HFFc6 (cell line): ENCODE measurements around the gene TMEM45B. TPM values are rescaled to one million over a fixed set of nuclear protein-coding genes. Genes with fewer than 3 reads are reported as not detected.
"Not testable (repeated sequence)": the region's sequence is repeated elsewhere in the genome, so short reads cannot be mapped to it uniquely, and the experiment has no call there.

Experiments used
- DNase-seq: peaks from one replicate; pipeline ENCODE4 v3.0.0-alpha.2; 2018
- H3K27ac Mint-ChIP-seq: 2 replicates; pipeline ENCODE4 v1.8.0; 2020; ENCODE audit warnings: mild to moderate bottlenecking, mixed read lengths
- H3K27me3 Mint-ChIP-seq: 2 replicates; pipeline ENCODE4 v1.8.0; 2021; ENCODE audit warnings: mild to moderate bottlenecking, moderate library complexity, mixed read lengths; ENCODE audit not compliant: insufficient read depth
- H3K36me3 Mint-ChIP-seq: 2 replicates; pipeline ENCODE4 v1.8.0; 2021; ENCODE audit warnings: low read depth, mixed read lengths
- H3K4me1 Mint-ChIP-seq: 2 replicates; pipeline ENCODE4 v1.8.0; 2020; ENCODE audit warnings: low read depth, mixed read lengths
- H3K4me3 Mint-ChIP-seq: 2 replicates; pipeline ENCODE4 v1.8.0; 2020; ENCODE audit warnings: mild to moderate bottlenecking, moderate library complexity, mixed read lengths
- H3K9me3 Mint-ChIP-seq: 2 replicates; pipeline ENCODE4 v1.8.0; 2020; ENCODE audit warnings: mild to moderate bottlenecking, mixed read lengths
- CTCF ChIP-seq: fragments of 200-600 bp; sonication (generic); IDR thresholded peaks from 2 replicates; pipeline ENCODE4 v1.5.0; 2021; ENCODE audit warnings: antibody characterized with exemption, mild to moderate bottlenecking
- total RNA-seq, 6 experiments: library from RNA; stranded (reverse); fragmentation: NEBNext Ultra II Directional; extraction: Animal tissue kit (Norgen Biotek cat#: 25700); gene quantifications; 2 replicates in 1 of 6; 3 replicates in 5 of 6; pipeline ENCODE4 v1.2.3, GENCODE V29; 2021

Gene TMEM45B
- total RNA-seq, 6 experiments from 2014 or later = not detected

DNA sequence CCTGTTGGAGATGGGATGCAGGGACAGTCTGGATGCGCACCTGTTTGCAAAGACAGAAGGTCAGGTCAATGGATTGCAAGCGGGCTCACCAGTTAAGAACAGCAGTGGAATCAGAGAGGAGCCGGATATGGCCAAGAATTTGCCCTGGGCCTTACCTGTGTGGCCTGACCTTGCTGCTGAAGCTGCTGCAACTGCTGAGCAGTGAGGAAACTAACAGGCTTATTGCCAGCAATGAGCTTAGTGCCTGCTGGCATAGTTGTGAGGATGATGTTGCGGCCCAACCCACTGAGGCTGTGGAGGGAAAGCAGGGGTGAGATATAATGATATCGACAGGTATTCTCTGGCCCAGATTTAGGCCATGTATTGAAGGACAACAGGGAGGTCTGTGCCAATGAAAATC is 49.2 kb downstream of the TMEM45B start:
- Mint-ChIP-seq H3K36me3 (peaks cover 54% of the 10 kb centered on the region), H3K4me3 (no peak overlapping the region), H3K27ac (no peak overlapping the region), H3K9me3 (no peaks in the 10 kb centered on the region), H3K4me1 (peaks cover 15% of the 10 kb centered on the region), H3K27me3 (no peaks in the 10 kb centered on the region; the same call in 1 of the 2 replicates)
- TF ChIP-seq CTCF = no peak
- DNase-seq = no peak

GRCh38 chr11:129865701-129866100 is 50.1 kb downstream of the TMEM45B start:
- peaks cover 56% of the 10 kb centered on the region for H3K36me3 Mint-ChIP-seq
- TF ChIP-seq CTCF = no peak
- no peak overlapping the region for H3K4me3 Mint-ChIP-seq
- H3K9me3 Mint-ChIP-seq = no peaks in the 10 kb centered on the region
- DNase-seq = no peak
- H3K27me3 Mint-ChIP-seq = no peaks in the 10 kb centered on the region; the same call in 1 of the 2 replicates
- no peak overlapping the region for H3K27ac Mint-ChIP-seq
- peaks cover 15% of the 10 kb centered on the region for H3K4me1 Mint-ChIP-seq

- no peaks in the 10 kb centered on the region for H3K9me3 Mint-ChIP-seq
Observed at GRCh38 chr11:129866311-129866710, 50.7 kb downstream of the TMEM45B start.

DNA sequence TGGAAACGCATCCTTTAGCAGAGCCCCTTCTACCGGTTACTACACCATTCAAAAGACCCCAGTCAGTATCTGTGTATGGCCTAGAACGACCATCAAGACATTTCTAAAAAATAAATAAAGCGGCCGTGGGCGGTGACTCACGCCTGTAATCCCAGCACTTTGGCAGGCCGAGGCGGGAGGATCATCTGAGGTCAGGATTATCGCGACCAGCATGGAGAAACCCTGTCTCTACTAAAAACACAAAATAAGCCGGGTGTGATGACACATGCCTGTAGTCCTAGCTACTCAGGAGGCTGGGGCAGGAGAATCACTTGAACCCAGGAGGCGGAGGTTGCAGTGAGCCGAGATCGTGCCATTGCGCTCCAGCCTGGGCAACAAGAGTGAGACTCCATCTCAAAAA is 53.0 kb downstream of the TMEM45B start:
- H3K4me3 Mint-ChIP-seq, H3K9me3 Mint-ChIP-seq, H3K27me3 Mint-ChIP-seq, DNase-seq, H3K4me1 Mint-ChIP-seq, H3K27ac Mint-ChIP-seq: not testable (repeated sequence)
- H3K36me3 Mint-ChIP-seq = peaks cover 51% of the 10 kb centered on the region

More at GRCh38 chr11:129866311-129866710, 50.7 kb downstream of the TMEM45B start:
- DNase-seq = no peak
- H3K27ac Mint-ChIP-seq = no peak overlapping the region
- H3K27me3 Mint-ChIP-seq = no peaks in the 10 kb centered on the region; the same call in 1 of the 2 replicates
- TF ChIP-seq CTCF = no peak
- H3K4me3 Mint-ChIP-seq = no peak overlapping the region
- peaks cover 14% of the 10 kb centered on the region for H3K4me1 Mint-ChIP-seq
- H3K36me3 Mint-ChIP-seq = peaks cover 62% of the 10 kb centered on the region

DNA sequence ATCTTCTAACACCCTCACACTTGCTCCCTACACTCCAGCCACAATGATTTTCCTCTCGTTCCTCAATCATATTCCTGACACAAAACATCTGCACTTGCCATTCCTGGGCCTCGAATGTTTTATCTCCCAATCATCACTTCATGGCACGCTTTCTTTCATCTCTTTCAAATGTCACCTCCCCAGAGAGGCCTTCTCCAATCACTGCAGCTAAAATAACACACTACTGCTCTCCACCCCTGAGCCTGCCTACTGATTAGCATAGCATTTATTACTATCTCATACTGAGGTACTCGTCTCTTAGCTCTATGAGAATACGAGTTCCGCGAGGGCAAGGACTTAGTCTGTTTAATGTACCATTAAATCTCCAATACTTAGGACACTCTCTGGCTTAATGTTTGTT is 56.3 kb downstream of the TMEM45B start:
- no peak for TF ChIP-seq CTCF
- H3K9me3 Mint-ChIP-seq = no peaks in the 10 kb centered on the region
- H3K27me3 Mint-ChIP-seq = no peaks in the 10 kb centered on the region
- no peak for DNase-seq
- H3K4me1 Mint-ChIP-seq = no peaks in the 10 kb centered on the region
- H3K27ac Mint-ChIP-seq = no peak overlapping the region
- H3K36me3 Mint-ChIP-seq = peaks cover 44% of the 10 kb centered on the region
- no peak overlapping the region for H3K4me3 Mint-ChIP-seq

GRCh38 chr11:129880311-129880710 is 64.7 kb downstream of the TMEM45B start:
- DNase-seq = no peak
- Mint-ChIP-seq H3K9me3 (no peaks in the 10 kb centered on the region), H3K4me1 (no peaks in the 10 kb centered on the region), H3K36me3 (peaks cover 47% of the 10 kb centered on the region), H3K27ac (no peak overlapping the region), H3K27me3 (no peaks in the 10 kb centered on the region; the same call in 1 of the 2 replicates), H3K4me3 (no peak overlapping the region)
- TF ChIP-seq CTCF = no peak
